Measurements from ENCODE around the gene CMC2. TPM values are rescaled to one million over a fixed set of nuclear protein-coding genes. Genes with fewer than 3 reads are reported as not detected.

Gene CMC2
- total and polyA plus RNA-seq, 9 of the 15 experiments (the other 6 are each of a cell fraction or from before 2014, with no cell fraction given), result 122 to 501 (median 172) TPM

DNA sequence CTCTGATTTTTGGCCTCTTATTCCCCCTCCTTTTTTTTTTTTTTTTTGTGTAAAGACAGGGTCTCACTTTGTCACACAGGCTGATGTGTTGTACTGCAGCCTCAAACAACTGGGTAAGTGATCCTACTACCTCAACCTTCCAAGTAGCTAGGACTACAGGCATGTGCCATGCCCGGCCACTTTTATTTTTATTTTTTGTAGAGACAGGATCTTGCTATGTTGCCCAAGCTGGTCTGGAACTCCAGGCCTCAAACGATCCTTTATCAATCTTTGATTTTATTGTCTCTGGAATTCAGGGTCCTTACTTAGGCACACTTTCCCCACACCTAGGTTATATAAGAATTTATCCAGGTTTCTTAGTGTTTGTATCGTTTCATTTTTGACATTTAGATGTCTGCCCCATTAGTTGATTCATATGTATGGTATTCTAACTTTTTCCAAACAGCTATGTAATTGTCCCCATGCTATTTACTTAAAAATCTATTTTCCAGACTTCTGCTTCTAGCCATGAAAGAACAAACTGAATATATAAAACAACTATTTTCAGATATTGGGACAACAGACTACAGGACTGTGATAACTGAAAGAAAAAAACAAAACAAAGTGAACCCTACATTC lies 13.9 kb downstream of the CMC2 start (continued):
- TF ChIP-seq, protein P1, sequence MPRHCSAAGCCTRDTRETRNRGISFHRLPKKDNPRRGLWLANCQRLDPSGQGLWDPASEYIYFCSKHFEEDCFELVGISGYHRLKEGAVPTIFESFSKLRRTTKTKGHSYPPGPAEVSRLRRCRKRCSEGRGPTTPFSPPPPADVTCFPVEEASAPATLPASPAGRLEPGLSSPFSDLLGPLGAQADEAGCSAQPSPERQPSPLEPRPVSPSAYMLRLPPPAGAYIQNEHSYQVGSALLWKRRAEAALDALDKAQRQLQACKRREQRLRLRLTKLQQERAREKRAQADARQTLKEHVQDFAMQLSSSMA (CRISPR knock-in tag; IDR thresholded peaks at IDR 0.05), result no peak
- TF ChIP-seq TBL1XR1 (IDR thresholded peaks at IDR 0.05; ENCODE audit: low read length in 2 of 2), result no peak
- TF ChIP-seq SAP30 (IDR thresholded peaks at IDR 0.05; ENCODE audit: borderline replicate concordance, insufficient read depth, low read depth, low read length, poor library complexity, severe bottlenecking), result no peak
- TF ChIP-seq MEF2A (IDR thresholded peaks at IDR 0.05; ENCODE audit: control insufficient read depth, low read depth, low read length), result no peak
- TF ChIP-seq BHLHE40 (IDR thresholded peaks at IDR 0.05; ENCODE audit: low read length), result no peak
- no peak for TF ChIP-seq KLF10 (CRISPR knock-in tag; IDR thresholded peaks at IDR 0.05)
- TF ChIP-seq ZNF586 (CRISPR knock-in tag; conservative IDR thresholded peaks at IDR 0.05), result no peak
- peak; percentile 5 for TF ChIP-seq TAF9B (IDR thresholded peaks at IDR 0.05; ENCODE audit: partially characterized antibody)
- TF ChIP-seq, protein P2, sequence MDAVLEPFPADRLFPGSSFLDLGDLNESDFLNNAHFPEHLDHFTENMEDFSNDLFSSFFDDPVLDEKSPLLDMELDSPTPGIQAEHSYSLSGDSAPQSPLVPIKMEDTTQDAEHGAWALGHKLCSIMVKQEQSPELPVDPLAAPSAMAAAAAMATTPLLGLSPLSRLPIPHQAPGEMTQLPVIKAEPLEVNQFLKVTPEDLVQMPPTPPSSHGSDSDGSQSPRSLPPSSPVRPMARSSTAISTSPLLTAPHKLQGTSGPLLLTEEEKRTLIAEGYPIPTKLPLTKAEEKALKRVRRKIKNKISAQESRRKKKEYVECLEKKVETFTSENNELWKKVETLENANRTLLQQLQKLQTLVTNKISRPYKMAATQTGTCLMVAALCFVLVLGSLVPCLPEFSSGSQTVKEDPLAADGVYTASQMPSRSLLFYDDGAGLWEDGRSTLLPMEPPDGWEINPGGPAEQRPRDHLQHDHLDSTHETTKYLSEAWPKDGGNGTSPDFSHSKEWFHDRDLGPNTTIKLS (IDR thresholded peaks at IDR 0.05; ENCODE audit: borderline replicate concordance, low read depth), result no peak
- no peak for TF ChIP-seq NCOA4 (IDR thresholded peaks at IDR 0.05; ENCODE audit: partially characterized antibody)
- TF ChIP-seq, protein P3, sequence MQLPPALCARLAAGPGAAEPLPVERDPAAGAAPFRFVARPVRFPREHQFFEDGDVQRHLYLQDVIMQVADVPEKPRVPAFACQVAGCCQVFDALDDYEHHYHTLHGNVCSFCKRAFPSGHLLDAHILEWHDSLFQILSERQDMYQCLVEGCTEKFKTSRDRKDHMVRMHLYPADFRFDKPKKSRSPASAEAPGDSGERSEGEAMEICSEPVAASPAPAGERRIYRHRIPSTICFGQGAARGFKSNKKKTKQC (CRISPR knock-in tag; IDR thresholded peaks at IDR 0.05), result no peak
- TF ChIP-seq ATF1 (CRISPR knock-in tag; IDR thresholded peaks at IDR 0.05), result no peak
- no peak for TF ChIP-seq ATF1 (tag; IDR thresholded peaks at IDR 0.05)
- TF ChIP-seq TBP (optimal IDR thresholded peaks at IDR 0.05; ENCODE audit: low read depth, low read length), result no peak
- TF ChIP-seq ZKSCAN3 (CRISPR knock-in tag; IDR thresholded peaks at IDR 0.05), result no peak
- no peak for TF ChIP-seq MTA3 (IDR thresholded peaks at IDR 0.05; ENCODE audit: borderline replicate concordance)
- no peak for TF ChIP-seq ZNF431 (CRISPR knock-in tag; IDR thresholded peaks at IDR 0.05)
- TF ChIP-seq, protein P4, sequence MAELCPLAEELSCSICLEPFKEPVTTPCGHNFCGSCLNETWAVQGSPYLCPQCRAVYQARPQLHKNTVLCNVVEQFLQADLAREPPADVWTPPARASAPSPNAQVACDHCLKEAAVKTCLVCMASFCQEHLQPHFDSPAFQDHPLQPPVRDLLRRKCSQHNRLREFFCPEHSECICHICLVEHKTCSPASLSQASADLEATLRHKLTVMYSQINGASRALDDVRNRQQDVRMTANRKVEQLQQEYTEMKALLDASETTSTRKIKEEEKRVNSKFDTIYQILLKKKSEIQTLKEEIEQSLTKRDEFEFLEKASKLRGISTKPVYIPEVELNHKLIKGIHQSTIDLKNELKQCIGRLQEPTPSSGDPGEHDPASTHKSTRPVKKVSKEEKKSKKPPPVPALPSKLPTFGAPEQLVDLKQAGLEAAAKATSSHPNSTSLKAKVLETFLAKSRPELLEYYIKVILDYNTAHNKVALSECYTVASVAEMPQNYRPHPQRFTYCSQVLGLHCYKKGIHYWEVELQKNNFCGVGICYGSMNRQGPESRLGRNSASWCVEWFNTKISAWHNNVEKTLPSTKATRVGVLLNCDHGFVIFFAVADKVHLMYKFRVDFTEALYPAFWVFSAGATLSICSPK (IDR thresholded peaks at IDR 0.05; ENCODE audit: borderline replicate concordance), result no peak
- TF ChIP-seq, protein P5, sequence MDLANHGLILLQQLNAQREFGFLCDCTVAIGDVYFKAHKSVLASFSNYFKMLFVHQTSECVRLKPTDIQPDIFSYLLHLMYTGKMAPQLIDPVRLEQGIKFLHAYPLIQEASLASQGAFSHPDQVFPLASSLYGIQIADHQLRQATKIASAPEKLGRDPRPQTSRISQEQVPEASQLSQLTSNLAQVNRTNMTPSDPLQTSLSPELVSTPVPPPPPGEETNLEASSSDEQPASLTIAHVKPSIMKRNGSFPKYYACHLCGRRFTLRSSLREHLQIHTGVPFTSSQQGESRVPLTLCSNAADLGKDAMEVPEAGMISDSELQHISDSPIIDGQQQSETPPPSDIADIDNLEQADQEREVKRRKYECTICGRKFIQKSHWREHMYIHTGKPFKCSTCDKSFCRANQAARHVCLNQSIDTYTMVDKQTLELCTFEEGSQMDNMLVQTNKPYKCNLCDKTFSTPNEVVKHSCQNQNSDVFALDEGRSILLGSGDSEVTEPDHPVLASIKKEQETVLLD (IDR thresholded peaks at IDR 0.05), result no peak
- no peak for TF ChIP-seq SP2 (IDR thresholded peaks at IDR 0.05; ENCODE audit: extremely low read depth, low read depth, low read length, poor library complexity, severe bottlenecking)
- no peak for TF ChIP-seq POLR2B (IDR thresholded peaks at IDR 0.05; ENCODE audit: low read depth, partially characterized antibody)
